ENCODE measurements around the gene KCNH6. TPM values are rescaled to one million over a fixed set of nuclear protein-coding genes. Genes with fewer than 3 reads are reported as not detected.

The KCNH6 gene
- total RNA-seq, 1 donor from 2014 or later = 4.4 TPM

- Mint-ChIP-seq H3K27me3 (no peaks in the 10 kb centered on the region), H3K9me3 (no peaks in the 10 kb centered on the region), H3K4me3 (no peak overlapping the region), H3K27ac (no peak overlapping the region), H3K36me3 (peaks cover 30% of the 10 kb centered on the region), H3K4me1 (ENCODE audit: unreplicated experiment) (no peaks in the 10 kb centered on the region)
- DNase-seq (ENCODE audit: extremely low spot score, unreplicated experiment) = no peak
- no peak for TF ChIP-seq CTCF (conservative IDR thresholded peaks at IDR 0.05)
Observed at GRCh38 chr17:63587770-63588169, 64.6 kb downstream of the KCNH6 start.

- H3K4me1 Mint-ChIP-seq (ENCODE audit: unreplicated experiment) = no peaks in the 10 kb centered on the region
- peaks cover 29% of the 10 kb centered on the region for H3K36me3 Mint-ChIP-seq
- no peaks in the 10 kb centered on the region for H3K9me3 Mint-ChIP-seq
- no peak for TF ChIP-seq CTCF (conservative IDR thresholded peaks at IDR 0.05)
- no peaks in the 10 kb centered on the region for H3K27me3 Mint-ChIP-seq
- DNase-seq (ENCODE audit: extremely low spot score, unreplicated experiment) = no peak
- no peak overlapping the region for H3K4me3 Mint-ChIP-seq
- no peak overlapping the region for H3K27ac Mint-ChIP-seq
Observed at GRCh38 chr17:63588797-63589196, 65.6 kb downstream of the KCNH6 start.

- no peak for DNase-seq (ENCODE audit: extremely low spot score, unreplicated experiment)
- Mint-ChIP-seq H3K36me3 (peaks cover 29% of the 10 kb centered on the region), H3K4me1 (ENCODE audit: unreplicated experiment) (no peaks in the 10 kb centered on the region), H3K9me3 (no peaks in the 10 kb centered on the region), H3K27me3 (no peaks in the 10 kb centered on the region), H3K4me3 (no peak overlapping the region), H3K27ac (no peak overlapping the region)
- TF ChIP-seq CTCF (conservative IDR thresholded peaks at IDR 0.05) = no peak
Observed at GRCh38 chr17:63589646-63590045, 66.5 kb downstream of the KCNH6 start.

GRCh38 chr17:63592797-63593196, 69.6 kb downstream of the KCNH6 start:
- Mint-ChIP-seq H3K4me1 (ENCODE audit: unreplicated experiment) (no peaks in the 10 kb centered on the region), H3K27me3 (no peaks in the 10 kb centered on the region), H3K9me3 (no peaks in the 10 kb centered on the region), H3K36me3 (peaks cover 16% of the 10 kb centered on the region), H3K4me3 (no peak overlapping the region), H3K27ac (no peak overlapping the region)
- no peak for TF ChIP-seq CTCF (conservative IDR thresholded peaks at IDR 0.05)
- DNase-seq (ENCODE audit: extremely low spot score, unreplicated experiment) = no peak

GRCh38 chr17:63595132-63595531, 72.0 kb downstream of the KCNH6 start:
- H3K4me3 Mint-ChIP-seq = no peak overlapping the region
- no peak for DNase-seq (ENCODE audit: extremely low spot score, unreplicated experiment)
- H3K4me1 Mint-ChIP-seq (ENCODE audit: unreplicated experiment) = peaks cover 2% of the 10 kb centered on the region
- H3K36me3 Mint-ChIP-seq = peaks cover 6% of the 10 kb centered on the region
- H3K27me3 Mint-ChIP-seq = no peaks in the 10 kb centered on the region
- H3K9me3 Mint-ChIP-seq = no peaks in the 10 kb centered on the region
- no peak for TF ChIP-seq CTCF (conservative IDR thresholded peaks at IDR 0.05)
- no peak overlapping the region for H3K27ac Mint-ChIP-seq

Other genes with a start within 250 kb of the KCNH6 start
- gene CYB561, start 77.1 kb upstream of the KCNH6 start, total RNA-seq (ENCODE audit: low replicate concordance) = 34.5 and 85.1 TPM in 2 replicates
- gene ACE, start 46.3 kb upstream of the KCNH6 start, total RNA-seq (ENCODE audit: low replicate concordance) = 3.6 and 9.1 TPM in 2 replicates
- gene DCAF7, start 27.1 kb downstream of the KCNH6 start, total RNA-seq (ENCODE audit: low replicate concordance) = 94.7 and 123 TPM in 2 replicates
- 22.3 and 24.4 TPM in 2 replicates for gene TACO1, start 77.5 kb downstream of the KCNH6 start, total RNA-seq (ENCODE audit: low replicate concordance)
- gene MAP3K3, start 99.1 kb downstream of the KCNH6 start, total RNA-seq (ENCODE audit: low replicate concordance) = 10.5 and 26.2 TPM in 2 replicates
- 16.1 and 65.1 TPM in 2 replicates for gene LIMD2, start 176.8 kb downstream of the KCNH6 start, total RNA-seq (ENCODE audit: low replicate concordance)
- 26.5 and 43.9 TPM in 2 replicates for gene STRADA, start 218.4 kb downstream of the KCNH6 start, total RNA-seq (ENCODE audit: low replicate concordance)

Data from type B pancreatic cell (in vitro differentiated cells).